ENCODE measurements around the gene ZBTB20. TPM values are rescaled to one million over a fixed set of nuclear protein-coding genes. Genes with fewer than 3 reads are reported as not detected.

Gene ZBTB20
- total RNA-seq, 1 donor from 2014 or later: 3.9 TPM

DNA sequence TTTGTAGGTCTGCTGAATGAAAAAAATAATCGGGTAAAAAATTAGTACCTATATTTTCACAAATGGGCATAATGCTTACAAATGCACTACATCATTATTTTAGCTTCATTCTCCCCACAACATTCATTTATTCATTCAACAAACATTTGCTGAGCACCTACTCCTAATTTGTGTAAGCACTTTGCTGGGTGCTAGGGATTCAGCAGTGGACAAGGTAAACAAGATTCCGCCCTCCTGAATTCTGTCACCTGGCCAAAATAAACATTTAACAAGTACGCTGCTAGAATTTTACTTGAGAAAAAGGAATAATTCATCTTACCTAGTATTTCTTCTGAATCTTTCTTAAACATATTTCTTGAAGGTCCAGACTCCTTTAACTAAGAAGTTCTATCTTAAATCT, 781.2 kb downstream of the ZBTB20 start:
- DNase-seq (ENCODE audit: low read depth) (peak; percentile 17), FAIRE-seq (no peak)
- H3K4me3 ChIP-seq (ENCODE audit: low read depth, low read length): no peak overlapping the region
- no peaks in the 10 kb centered on the region for H3K27me3 ChIP-seq (ENCODE audit: control insufficient read depth, insufficient read depth, low read length)
- no peaks in the 10 kb centered on the region for H3K36me3 ChIP-seq (ENCODE audit: control insufficient read depth, insufficient read depth, low read length)
- TF ChIP-seq, protein P1, sequence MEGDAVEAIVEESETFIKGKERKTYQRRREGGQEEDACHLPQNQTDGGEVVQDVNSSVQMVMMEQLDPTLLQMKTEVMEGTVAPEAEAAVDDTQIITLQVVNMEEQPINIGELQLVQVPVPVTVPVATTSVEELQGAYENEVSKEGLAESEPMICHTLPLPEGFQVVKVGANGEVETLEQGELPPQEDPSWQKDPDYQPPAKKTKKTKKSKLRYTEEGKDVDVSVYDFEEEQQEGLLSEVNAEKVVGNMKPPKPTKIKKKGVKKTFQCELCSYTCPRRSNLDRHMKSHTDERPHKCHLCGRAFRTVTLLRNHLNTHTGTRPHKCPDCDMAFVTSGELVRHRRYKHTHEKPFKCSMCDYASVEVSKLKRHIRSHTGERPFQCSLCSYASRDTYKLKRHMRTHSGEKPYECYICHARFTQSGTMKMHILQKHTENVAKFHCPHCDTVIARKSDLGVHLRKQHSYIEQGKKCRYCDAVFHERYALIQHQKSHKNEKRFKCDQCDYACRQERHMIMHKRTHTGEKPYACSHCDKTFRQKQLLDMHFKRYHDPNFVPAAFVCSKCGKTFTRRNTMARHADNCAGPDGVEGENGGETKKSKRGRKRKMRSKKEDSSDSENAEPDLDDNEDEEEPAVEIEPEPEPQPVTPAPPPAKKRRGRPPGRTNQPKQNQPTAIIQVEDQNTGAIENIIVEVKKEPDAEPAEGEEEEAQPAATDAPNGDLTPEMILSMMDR (IDR thresholded peaks at IDR 0.05; ENCODE audit: insufficient read depth, low read length, severe bottlenecking): no peak

- H3K27me3 ChIP-seq (ENCODE audit: control insufficient read depth, insufficient read depth, low read length): no peaks in the 10 kb centered on the region
- DNase-seq (ENCODE audit: low read depth) (no peak), FAIRE-seq (no peak)
- H3K4me3 ChIP-seq (ENCODE audit: low read depth, low read length): no peak overlapping the region
- TF ChIP-seq, protein P1 (IDR thresholded peaks at IDR 0.05; ENCODE audit: insufficient read depth, low read length, severe bottlenecking): no peak
- H3K36me3 ChIP-seq (ENCODE audit: control insufficient read depth, insufficient read depth, low read length): no peaks in the 10 kb centered on the region
Measured at GRCh38 chr3:114364806-114365654, 782.1 kb downstream of the ZBTB20 start.

- Histone ChIP-seq H3K36me3 (ENCODE audit: control insufficient read depth, insufficient read depth, low read length) (no peaks in the 10 kb centered on the region), H3K27me3 (ENCODE audit: control insufficient read depth, insufficient read depth, low read length) (no peaks in the 10 kb centered on the region), H3K4me3 (ENCODE audit: low read depth, low read length) (no peak overlapping the region)
- TF ChIP-seq, protein P1 (IDR thresholded peaks at IDR 0.05; ENCODE audit: insufficient read depth, low read length, severe bottlenecking): no peak
- DNase-seq (ENCODE audit: low read depth) (peak; percentile 69), FAIRE-seq (no peak)
Measured at GRCh38 chr3:114363554-114364202, 783.4 kb downstream of the ZBTB20 start.

DNA sequence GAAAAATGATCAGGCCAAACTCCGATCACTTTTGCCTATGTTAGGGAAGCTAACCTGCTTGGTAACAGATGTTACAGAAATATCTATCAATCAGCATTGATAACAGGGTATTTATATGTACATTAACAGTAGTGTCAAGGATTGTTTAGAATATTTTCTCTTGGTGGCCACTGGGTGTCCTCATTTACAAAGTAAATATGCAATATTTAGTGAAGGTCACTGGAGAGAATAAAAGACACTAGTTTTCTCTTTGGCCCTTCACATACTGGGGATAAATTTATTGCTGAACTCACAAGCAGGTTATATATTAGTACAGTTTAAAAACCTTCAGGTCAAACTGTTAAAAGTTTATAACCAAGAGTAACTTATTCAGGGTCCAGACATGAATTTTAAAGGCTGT, 784.3 kb downstream of the ZBTB20 start:
- FAIRE-seq (no peak), DNase-seq (ENCODE audit: low read depth) (peak; percentile 28)
- no peak overlapping the region for H3K4me3 ChIP-seq (ENCODE audit: low read depth, low read length)
- TF ChIP-seq, protein P1 (IDR thresholded peaks at IDR 0.05; ENCODE audit: insufficient read depth, low read length, severe bottlenecking): peak; percentile 10
- H3K27me3 ChIP-seq (ENCODE audit: control insufficient read depth, insufficient read depth, low read length): no peaks in the 10 kb centered on the region
- H3K36me3 ChIP-seq (ENCODE audit: control insufficient read depth, insufficient read depth, low read length): no peaks in the 10 kb centered on the region

- DNase-seq (ENCODE audit: low read depth) (no peak), FAIRE-seq (no peak)
- no peaks in the 10 kb centered on the region for H3K36me3 ChIP-seq (ENCODE audit: control insufficient read depth, insufficient read depth, low read length)
- H3K4me3 ChIP-seq (ENCODE audit: low read depth, low read length): no peak overlapping the region
- TF ChIP-seq, protein P1 (IDR thresholded peaks at IDR 0.05; ENCODE audit: insufficient read depth, low read length, severe bottlenecking): no peak
- no peaks in the 10 kb centered on the region for H3K27me3 ChIP-seq (ENCODE audit: control insufficient read depth, insufficient read depth, low read length)
Measured at GRCh38 chr3:114361391-114361790, 785.7 kb downstream of the ZBTB20 start.
